Pulmonary artery endothelial cell (primary cell): ENCODE measurements around the gene PPP1CC. TPM values are rescaled to one million over a fixed set of nuclear protein-coding genes. Genes with fewer than 3 reads are reported as not detected.
"Not testable (repeated sequence)": the region's sequence is repeated elsewhere in the genome, so short reads cannot be mapped to it uniquely, and the experiment has no call there.

ENCODE experiments used
- DNase-seq: peaks from one replicate; pipeline ENCODE4 v3.0.0-alpha.2; 2011; ENCODE audit warnings: low read depth, low spot score
- total RNA-seq: library from RNA; depleted of rRNA; stranded (reverse); fragments of >200 nt; gene quantifications from 2 replicates; pipeline ENCODE4 v1.2.3, GENCODE V29; 2014

PPP1CC gene
- total RNA-seq, 1 donor from 2014 or later: 156 TPM

GRCh38 chr12:110754101-110754793 lies 11.6 kb upstream of the PPP1CC start:
- no peak for DNase-seq

- no peak for DNase-seq
These were observed 8.2 kb upstream of the PPP1CC start for GRCh38 chr12:110750784-110751461.

GRCh38 chr12:110746550-110746949 lies 3.9 kb upstream of the PPP1CC start:
- DNase-seq: no peak

GRCh38 chr12:110745542-110746284 lies 3.0 kb upstream of the PPP1CC start:
- no peak for DNase-seq

- no peak for DNase-seq
These were observed 2.0 kb upstream of the PPP1CC start for GRCh38 chr12:110744601-110745264.

GRCh38 chr12:110744151-110744571 lies 1.5 kb upstream of the PPP1CC start:
- DNase-seq: no peak

- DNase-seq: no peak
These were observed 941 bp upstream of the PPP1CC start for GRCh38 chr12:110743571-110744093.

GRCh38 chr12:110742096-110742717 lies 484 bp downstream of the PPP1CC start:
- no peak for DNase-seq

- DNase-seq: no peak
These were observed 1.2 kb downstream of the PPP1CC start for GRCh38 chr12:110741341-110742095.

GRCh38 chr12:110739894-110740293 lies 2.8 kb downstream of the PPP1CC start:
- DNase-seq: no peak

- DNase-seq: no peak
These were observed 3.2 kb downstream of the PPP1CC start for GRCh38 chr12:110739488-110739887.

- DNase-seq: no peak
These were observed 5.2 kb downstream of the PPP1CC start for GRCh38 chr12:110737532-110737931.

GRCh38 chr12:110737016-110737415 lies 5.7 kb downstream of the PPP1CC start:
- not testable (repeated sequence) for DNase-seq

- DNase-seq: no peak
These were observed 8.8 kb downstream of the PPP1CC start for GRCh38 chr12:110733900-110734299.

- no peak for DNase-seq
These were observed 9.5 kb downstream of the PPP1CC start for GRCh38 chr12:110733089-110733715.

- no peak for DNase-seq
These were observed 10.1 kb downstream of the PPP1CC start for GRCh38 chr12:110732572-110732971.

- no peak for DNase-seq
These were observed 11.2 kb downstream of the PPP1CC start for GRCh38 chr12:110731479-110731878.

GRCh38 chr12:110728628-110729027 lies 14.1 kb downstream of the PPP1CC start:
- no peak for DNase-seq

GRCh38 chr12:110726708-110727369 lies 15.9 kb downstream of the PPP1CC start:
- no peak for DNase-seq
